GM23338 (cell line): ENCODE data around the gene NIBAN1. TPM values are rescaled to one million over a fixed set of nuclear protein-coding genes. Genes with fewer than 3 reads are reported as not detected.

Experiments
- ATAC-seq: fragments of 200-7000 bp; cut with Tn5 transposase; 3 replicates; pipeline ENCODE4 v1.9.1; 2020
- DNase-seq: peaks from one replicate; pipeline ENCODE4 v3.0.0-alpha.2; 2015; ENCODE audit warnings: low spot score
- H2AFZ ChIP-seq: fragments of 200-600 bp; sonication (generic); 2 replicates; pipeline ENCODE4 v1.8.0; 2016; ENCODE audit warnings: antibody characterized with exemption, mild to moderate bottlenecking, moderate library complexity
- H3F3A ChIP-seq: fragments of 200-600 bp; sonication (generic); replicated peaks from 2 replicates; pipeline ENCODE4 v1.8.0; 2017; ENCODE audit warnings: antibody characterized with exemption, mixed run types, low read depth
- H3K27ac ChIP-seq: fragments of 200-600 bp; sonication (generic); 2 replicates; pipeline ENCODE4 v1.6.1; 2016; ENCODE audit warnings: low read depth
- H3K27me3 ChIP-seq: fragments of 200-600 bp; sonication (generic); 2 replicates; pipeline ENCODE4 v1.8.0; 2016; ENCODE audit warnings: mild to moderate bottlenecking, mixed run types, moderate library complexity; ENCODE audit not compliant: insufficient read depth
- H3K36me3 ChIP-seq: fragments of 200-600 bp; sonication (generic); 2 replicates; pipeline ENCODE4 v1.8.0; 2016; ENCODE audit warnings: mild to moderate bottlenecking; ENCODE audit not compliant: insufficient read depth
- H3K4me1 ChIP-seq: fragments of 200-600 bp; sonication (generic); 2 replicates; pipeline ENCODE4 v1.8.0; 2016; ENCODE audit warnings: mild to moderate bottlenecking, moderate library complexity; ENCODE audit not compliant: insufficient read depth
- H3K4me2 ChIP-seq: fragments of 200-600 bp; sonication (generic); 2 replicates; pipeline ENCODE4 v1.7.1; 2017; ENCODE audit warnings: mixed run types
- H3K4me3 ChIP-seq: fragments of 200-600 bp; sonication (generic); 2 replicates; pipeline ENCODE4 v1.6.1; 2016; ENCODE audit warnings: mixed run types
- H3K79me2 ChIP-seq: fragments of 200-600 bp; sonication (generic); replicated peaks from 2 replicates; pipeline ENCODE4 v1.8.0; 2017; ENCODE audit warnings: mild to moderate bottlenecking; ENCODE audit not compliant: insufficient read depth
- H3K9me2 ChIP-seq: fragments of 200-600 bp; sonication (generic); 2 replicates; pipeline ENCODE4 v1.8.0; 2017; ENCODE audit not compliant: insufficient read depth
- H4K20me1 ChIP-seq: fragments of 200-600 bp; sonication (generic); replicated peaks from 2 replicates; pipeline ENCODE4 v1.8.0; 2017; ENCODE audit warnings: mild to moderate bottlenecking; ENCODE audit not compliant: insufficient read depth
- H3K27ac Mint-ChIP-seq: 2 replicates; pipeline ENCODE4 v1.8.0; 2020; ENCODE audit warnings: inconsistent platforms, mild to moderate bottlenecking, moderate library complexity, mixed read lengths
- H3K27me3 Mint-ChIP-seq: 3 replicates; pipeline ENCODE4 v1.8.0; 2022; ENCODE audit warnings: low read depth, mild to moderate bottlenecking, moderate library complexity, mixed read lengths, inconsistent platforms; ENCODE audit not compliant: insufficient read depth, poor library complexity
- H3K36me3 Mint-ChIP-seq: 3 replicates; pipeline ENCODE4 v1.8.0; 2021; ENCODE audit warnings: low read depth, mild to moderate bottlenecking, inconsistent platforms, moderate library complexity, mixed read lengths
- H3K4me1 Mint-ChIP-seq: 3 replicates; pipeline ENCODE4 v1.8.0; 2020; ENCODE audit warnings: mild to moderate bottlenecking, inconsistent platforms, mixed read lengths
- H3K4me3 Mint-ChIP-seq: 3 replicates; pipeline ENCODE4 v1.8.0; 2021; ENCODE audit warnings: moderate library complexity, mild to moderate bottlenecking, inconsistent platforms, mixed read lengths
- H3K9me3 Mint-ChIP-seq: 3 replicates; pipeline ENCODE4 v1.8.0; 2020; ENCODE audit warnings: moderate library complexity, mild to moderate bottlenecking, inconsistent platforms, mixed read lengths
- CREB1 ChIP-seq: fragments of 250-450 bp; sonication (Bioruptor Pico); IDR thresholded peaks from 2 replicates; pipeline ENCODE4 v1.5.0; 2020; ENCODE audit warnings: low read depth, mild to moderate bottlenecking, moderate library complexity
- ETS1 ChIP-seq: IDR thresholded peaks from 2 replicates; pipeline ENCODE4 v1.6.1; 2016; ENCODE audit warnings: antibody characterized with exemption
- EZH2 ChIP-seq: fragments of 200-600 bp; sonication (generic); IDR thresholded peaks from one replicate; pipeline ENCODE4 v1.8.0; 2017; ENCODE audit warnings: antibody characterized with exemption, mild to moderate bottlenecking, low read depth; ENCODE audit not compliant: unreplicated experiment
- JUNB ChIP-seq: IDR thresholded peaks from one replicate; pipeline ENCODE4 v1.6.1; 2016; ENCODE audit warnings: antibody characterized with exemption; ENCODE audit not compliant: unreplicated experiment
- NANOG ChIP-seq: IDR thresholded peaks from 2 replicates; pipeline ENCODE4 v1.6.1; 2016; ENCODE audit warnings: antibody characterized with exemption, borderline replicate concordance
- POLR2AphosphoS5 ChIP-seq: IDR thresholded peaks from 2 replicates; pipeline ENCODE4 v1.6.1; 2016; ENCODE audit warnings: antibody characterized with exemption, low read depth
- STAT1 ChIP-seq: IDR thresholded peaks from one replicate; pipeline ENCODE4 v1.6.1; 2016; ENCODE audit warnings: antibody characterized with exemption; ENCODE audit not compliant: unreplicated experiment
- ZNF114 ChIP-seq: fragments of 250-450 bp; sonication (Bioruptor Pico); IDR thresholded peaks from 2 replicates; pipeline ENCODE4 v1.5.0; 2020; ENCODE audit warnings: mild to moderate bottlenecking, moderate library complexity
- ZNF331 ChIP-seq: fragments of 250-450 bp; sonication (Bioruptor Pico); IDR thresholded peaks from 2 replicates; pipeline ENCODE4 v1.5.0; 2020; ENCODE audit warnings: low read depth, mild to moderate bottlenecking, moderate library complexity
- ZNF462 ChIP-seq: fragments of 250-450 bp; sonication (Bioruptor Pico); IDR thresholded peaks from 2 replicates; pipeline ENCODE4 v1.5.0; 2020; ENCODE audit warnings: mild to moderate bottlenecking, moderate library complexity
- polyA plus RNA-seq: library from polyadenylated mRNA; unstranded; fragments of >200 nt; fragmentation: Nextera tagmentation; extraction: Ambion mirVana; gene quantifications from 2 replicates; pipeline ENCODE4 v1.2.1, GENCODE V29; 2016
- total RNA-seq: library from RNA; depleted of rRNA; stranded (reverse); fragments of >200 nt; shearing (Covaris generic); gene quantifications from 2 replicates; pipeline ENCODE4 v1.2.3, GENCODE V29; 2014
- TF ChIP-seq, protein P1 (sequence below), 2 experiments: fragments of 200-600 bp in 1 of 2; sonication (generic) in 1 of 2; conservative IDR thresholded peaks; 2 replicates each; pipeline versions ENCODE4 v1.5.1 to v1.6.1; 2016 to 2017; ENCODE audit warnings: antibody characterized with exemption in 2 of 2, low read depth in 2 of 2, mild to moderate bottlenecking in 2 of 2, moderate library complexity in 1 of 2

NIBAN1 gene
- total and polyA plus RNA-seq, 2 experiments from 2014 or later, result 5.5 to 12.3 TPM

GRCh38 chr1:184935920-184936798 is 38.1 kb downstream of the NIBAN1 start (continued):
- TF ChIP-seq ZNF331 (CRISPR knock-in tag), result no peak
- no peak for TF ChIP-seq POLR2AphosphoS5
- no peak for TF ChIP-seq ETS1
- TF ChIP-seq JUNB, result no peak
- TF ChIP-seq NANOG, result no peak
- no peak for TF ChIP-seq EZH2
- TF ChIP-seq STAT1, result no peak
- TF ChIP-seq, protein P1, sequence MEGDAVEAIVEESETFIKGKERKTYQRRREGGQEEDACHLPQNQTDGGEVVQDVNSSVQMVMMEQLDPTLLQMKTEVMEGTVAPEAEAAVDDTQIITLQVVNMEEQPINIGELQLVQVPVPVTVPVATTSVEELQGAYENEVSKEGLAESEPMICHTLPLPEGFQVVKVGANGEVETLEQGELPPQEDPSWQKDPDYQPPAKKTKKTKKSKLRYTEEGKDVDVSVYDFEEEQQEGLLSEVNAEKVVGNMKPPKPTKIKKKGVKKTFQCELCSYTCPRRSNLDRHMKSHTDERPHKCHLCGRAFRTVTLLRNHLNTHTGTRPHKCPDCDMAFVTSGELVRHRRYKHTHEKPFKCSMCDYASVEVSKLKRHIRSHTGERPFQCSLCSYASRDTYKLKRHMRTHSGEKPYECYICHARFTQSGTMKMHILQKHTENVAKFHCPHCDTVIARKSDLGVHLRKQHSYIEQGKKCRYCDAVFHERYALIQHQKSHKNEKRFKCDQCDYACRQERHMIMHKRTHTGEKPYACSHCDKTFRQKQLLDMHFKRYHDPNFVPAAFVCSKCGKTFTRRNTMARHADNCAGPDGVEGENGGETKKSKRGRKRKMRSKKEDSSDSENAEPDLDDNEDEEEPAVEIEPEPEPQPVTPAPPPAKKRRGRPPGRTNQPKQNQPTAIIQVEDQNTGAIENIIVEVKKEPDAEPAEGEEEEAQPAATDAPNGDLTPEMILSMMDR (conservative IDR thresholded peaks at IDR 0.05; ENCODE audit: low read depth in 2 of 2), result no peak
- TF ChIP-seq ZNF114 (CRISPR knock-in tag), result no peak

DNA sequence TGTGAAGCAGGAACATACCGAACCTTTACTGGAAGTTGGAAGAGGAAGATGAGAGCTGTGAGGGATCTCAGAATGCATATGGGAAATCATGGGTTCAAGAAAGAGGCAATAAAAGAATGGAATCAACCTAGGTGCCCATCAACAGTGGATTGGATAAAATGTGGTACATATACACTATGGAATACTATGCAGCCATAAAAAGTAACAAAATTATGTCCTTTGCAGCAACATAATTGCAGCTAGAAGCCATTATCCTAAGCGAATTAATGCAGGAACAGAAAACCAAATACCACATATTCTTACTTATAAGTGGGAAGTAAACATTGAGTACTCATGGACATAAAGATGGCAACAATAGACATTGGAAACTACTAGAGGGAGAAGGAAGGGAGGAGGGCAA is 40.4 kb downstream of the NIBAN1 start:
- H3K27me3 Mint-ChIP-seq, result peaks cover 2% of the 10 kb centered on the region
- no peak for ATAC-seq
- H3K4me2 ChIP-seq, result no peak overlapping the region
- no peak overlapping the region for H3K4me3 ChIP-seq
- peaks cover 14% of the 10 kb centered on the region for H3K4me1 ChIP-seq
- no peak overlapping the region for H3K27ac Mint-ChIP-seq
- H3K27me3 ChIP-seq, result no peaks in the 10 kb centered on the region
- peaks cover 6% of the 10 kb centered on the region; the same call in 2 of the 3 replicates for H3K36me3 Mint-ChIP-seq
- no peaks in the 10 kb centered on the region for H3K9me2 ChIP-seq
- H3K4me3 Mint-ChIP-seq, result no peak overlapping the region
- H3K9me3 Mint-ChIP-seq, result no peaks in the 10 kb centered on the region
- no peak overlapping the region for H3K27ac ChIP-seq
- DNase-seq, result no peak
- H2AFZ ChIP-seq, result no peak overlapping the region
- H3K36me3 ChIP-seq, result no peaks in the 10 kb centered on the region
- no peaks in the 10 kb centered on the region for H3K79me2 ChIP-seq
- 0 out of 2 replicates have a peak, but pooled peaks cover 3% of the 10 kb centered on the region for H4K20me1 ChIP-seq
- H3F3A ChIP-seq, result no peaks in the 10 kb centered on the region
- H3K4me1 Mint-ChIP-seq, result peaks cover 25% of the 10 kb centered on the region
- TF ChIP-seq ZNF462 (CRISPR knock-in tag), result no peak
- no peak for TF ChIP-seq STAT1
- no peak for TF ChIP-seq CREB1 (CRISPR knock-in tag)
- TF ChIP-seq JUNB, result no peak
- TF ChIP-seq EZH2, result no peak
- TF ChIP-seq, protein P1 (conservative IDR thresholded peaks at IDR 0.05; ENCODE audit: low read depth in 2 of 2), result no peak
- TF ChIP-seq ZNF331 (CRISPR knock-in tag), result no peak
